ENCODE measurements around the gene PRSS36. TPM values are rescaled to one million over a fixed set of nuclear protein-coding genes. Genes with fewer than 3 reads are reported as not detected.
A peak's percentile ranks its signal among the peaks of the same experiment; 100 is the strongest.
"Not testable (repeated sequence)": the region's sequence is repeated elsewhere in the genome, so short reads cannot be mapped to it uniquely, and the experiment has no call there.

The PRSS36 gene
- total RNA-seq, 1 donor from 2014 or later: 0.33 TPM

GRCh38 chr16:31177136-31177535 lies 27.3 kb upstream of the PRSS36 start:
- peaks cover 24% of the 10 kb centered on the region for H3K36me3 Mint-ChIP-seq (ENCODE audit: low read depth)
- intact Hi-C loops (cut with micrococcal nuclease): no loop called here
- H3K27ac Mint-ChIP-seq: peak overlapping the region; percentile 83
- peaks cover 30% of the 10 kb centered on the region for H3K4me1 Mint-ChIP-seq
- H3K4me3 Mint-ChIP-seq: peak overlapping the region; percentile 67
- peaks cover 2% of the 10 kb centered on the region for H3K27me3 Mint-ChIP-seq
- no peaks in the 10 kb centered on the region for H3K9me3 Mint-ChIP-seq
- DNase-seq: peak; percentile 86

- H3K27ac Mint-ChIP-seq; H3K4me3 Mint-ChIP-seq; H3K36me3 Mint-ChIP-seq (ENCODE audit: low read depth); intact Hi-C loops (cut with micrococcal nuclease); H3K4me1 Mint-ChIP-seq; DNase-seq; H3K9me3 Mint-ChIP-seq; H3K27me3 Mint-ChIP-seq: not testable (repeated sequence)
Observed at GRCh38 chr16:31170048-31170447, 20.2 kb upstream of the PRSS36 start.

- Mint-ChIP-seq H3K36me3 (ENCODE audit: low read depth) (no peaks in the 10 kb centered on the region), H3K9me3 (no peaks in the 10 kb centered on the region), H3K4me1 (peaks cover 2% of the 10 kb centered on the region), H3K4me3 (no peak overlapping the region), H3K27ac (no peak overlapping the region), H3K27me3 (no peaks in the 10 kb centered on the region)
- intact Hi-C loops (cut with micrococcal nuclease): no loop called here
- DNase-seq: no peak
Observed at GRCh38 chr16:31168848-31169247, 19.0 kb upstream of the PRSS36 start.

DNA sequence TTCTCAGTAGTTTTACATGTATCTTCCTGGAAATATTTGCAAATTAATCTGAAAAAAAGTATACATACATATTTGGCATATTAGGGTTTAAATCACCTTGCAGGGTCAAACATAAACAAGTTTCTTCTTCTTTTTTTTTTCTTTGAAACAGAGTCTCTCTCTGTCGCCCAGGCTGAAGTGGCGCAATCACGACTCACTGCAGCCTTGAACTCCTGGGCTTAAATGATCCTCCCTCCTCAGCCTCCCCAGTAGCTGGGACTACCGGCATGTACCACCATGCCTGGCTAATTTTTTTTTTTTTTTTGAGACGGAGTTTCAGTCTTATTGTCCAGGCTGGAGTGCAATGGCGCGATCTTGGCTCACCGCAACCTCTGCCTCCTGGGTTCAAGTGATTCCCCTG lies 17.4 kb upstream of the PRSS36 start:
- Mint-ChIP-seq H3K9me3 (no peaks in the 10 kb centered on the region), H3K36me3 (ENCODE audit: low read depth) (no peaks in the 10 kb centered on the region), H3K27ac (no peak overlapping the region), H3K4me3 (no peak overlapping the region), H3K4me1 (peaks cover 2% of the 10 kb centered on the region), H3K27me3 (peaks cover 2% of the 10 kb centered on the region)
- intact Hi-C loops (cut with micrococcal nuclease): no loop called here
- no peak for DNase-seq

GRCh38 chr16:31157136-31157535 lies 7.3 kb upstream of the PRSS36 start:
- Mint-ChIP-seq H3K27ac (no peak overlapping the region), H3K4me3 (peak overlapping the region; percentile 30)
- DNase-seq: no peak

GRCh38 chr16:31150976-31151375 lies 1.1 kb upstream of the PRSS36 start:
- H3K9me3 Mint-ChIP-seq; H3K27me3 Mint-ChIP-seq; H3K4me3 Mint-ChIP-seq; H3K4me1 Mint-ChIP-seq; H3K27ac Mint-ChIP-seq; DNase-seq; intact Hi-C loops (cut with micrococcal nuclease); H3K36me3 Mint-ChIP-seq (ENCODE audit: low read depth): not testable (repeated sequence)

More at GRCh38 chr16:31157136-31157535, 7.3 kb upstream of the PRSS36 start:
- Mint-ChIP-seq H3K27me3 (peaks cover 9% of the 10 kb centered on the region), H3K4me1 (peaks cover 5% of the 10 kb centered on the region), H3K9me3 (no peaks in the 10 kb centered on the region), H3K36me3 (ENCODE audit: low read depth) (no peaks in the 10 kb centered on the region)
- intact Hi-C loops (cut with micrococcal nuclease): no loop called here

GRCh38 chr16:31149332-31149731 lies 534 bp downstream of the PRSS36 start:
- H3K36me3 Mint-ChIP-seq (ENCODE audit: low read depth): no peaks in the 10 kb centered on the region
- no peak overlapping the region for H3K4me3 Mint-ChIP-seq
- no peaks in the 10 kb centered on the region for H3K9me3 Mint-ChIP-seq
- H3K27me3 Mint-ChIP-seq: peaks cover 7% of the 10 kb centered on the region
- no peak overlapping the region for H3K27ac Mint-ChIP-seq
- DNase-seq: no peak
- intact Hi-C loops (cut with micrococcal nuclease): no loop called here
- peaks cover 3% of the 10 kb centered on the region for H3K4me1 Mint-ChIP-seq

GRCh38 chr16:31148896-31149295 lies 970 bp downstream of the PRSS36 start:
- no peaks in the 10 kb centered on the region for H3K36me3 Mint-ChIP-seq (ENCODE audit: low read depth)
- H3K4me3 Mint-ChIP-seq: no peak overlapping the region
- no peak for DNase-seq
- peaks cover 3% of the 10 kb centered on the region for H3K4me1 Mint-ChIP-seq
- H3K27ac Mint-ChIP-seq: no peak overlapping the region
- intact Hi-C loops (cut with micrococcal nuclease): no loop called here
- H3K27me3 Mint-ChIP-seq: peaks cover 7% of the 10 kb centered on the region
- no peaks in the 10 kb centered on the region for H3K9me3 Mint-ChIP-seq

GRCh38 chr16:31148281-31148728 lies 1.6 kb downstream of the PRSS36 start:
- Mint-ChIP-seq H3K27me3 (peaks cover 7% of the 10 kb centered on the region), H3K27ac (no peak overlapping the region), H3K36me3 (ENCODE audit: low read depth) (no peaks in the 10 kb centered on the region), H3K9me3 (no peaks in the 10 kb centered on the region), H3K4me3 (no peak overlapping the region), H3K4me1 (peaks cover 3% of the 10 kb centered on the region)
- intact Hi-C loops (cut with micrococcal nuclease): no loop called here
- no peak for DNase-seq

- no peaks in the 10 kb centered on the region for H3K36me3 Mint-ChIP-seq (ENCODE audit: low read depth)
- no peak overlapping the region for H3K27ac Mint-ChIP-seq
- no peaks in the 10 kb centered on the region for H3K9me3 Mint-ChIP-seq
- peaks cover 7% of the 10 kb centered on the region for H3K27me3 Mint-ChIP-seq
- intact Hi-C loops (cut with micrococcal nuclease): no loop called here
- DNase-seq: no peak
- no peak overlapping the region for H3K4me3 Mint-ChIP-seq
- peaks cover 3% of the 10 kb centered on the region for H3K4me1 Mint-ChIP-seq
Observed at GRCh38 chr16:31147574-31147973, 2.3 kb downstream of the PRSS36 start.

GRCh38 chr16:31145398-31145990 lies 4.4 kb downstream of the PRSS36 start:
- H3K9me3 Mint-ChIP-seq: no peaks in the 10 kb centered on the region
- peaks cover 4% of the 10 kb centered on the region for H3K27me3 Mint-ChIP-seq
- DNase-seq: no peak
- H3K36me3 Mint-ChIP-seq (ENCODE audit: low read depth): no peaks in the 10 kb centered on the region
- no peak overlapping the region for H3K4me3 Mint-ChIP-seq
- intact Hi-C loops (cut with micrococcal nuclease): no loop called here
- peaks cover 10% of the 10 kb centered on the region for H3K4me1 Mint-ChIP-seq
- no peak overlapping the region for H3K27ac Mint-ChIP-seq

- H3K4me3 Mint-ChIP-seq: peak overlapping the region; percentile 53
- not testable (repeated sequence) for H3K27me3 Mint-ChIP-seq; H3K9me3 Mint-ChIP-seq; H3K36me3 Mint-ChIP-seq (ENCODE audit: low read depth); DNase-seq
- H3K27ac Mint-ChIP-seq: peak overlapping the region; percentile 67
- peaks cover 10% of the 10 kb centered on the region for H3K4me1 Mint-ChIP-seq
- intact Hi-C loops (cut with micrococcal nuclease): loop anchor here (5.0 kb wide), 2 partner anchors 37 to 147 kb away; partner anchors contain the start of gene BCKDK
Observed at GRCh38 chr16:31144418-31144817, 5.4 kb downstream of the PRSS36 start.

DNA sequence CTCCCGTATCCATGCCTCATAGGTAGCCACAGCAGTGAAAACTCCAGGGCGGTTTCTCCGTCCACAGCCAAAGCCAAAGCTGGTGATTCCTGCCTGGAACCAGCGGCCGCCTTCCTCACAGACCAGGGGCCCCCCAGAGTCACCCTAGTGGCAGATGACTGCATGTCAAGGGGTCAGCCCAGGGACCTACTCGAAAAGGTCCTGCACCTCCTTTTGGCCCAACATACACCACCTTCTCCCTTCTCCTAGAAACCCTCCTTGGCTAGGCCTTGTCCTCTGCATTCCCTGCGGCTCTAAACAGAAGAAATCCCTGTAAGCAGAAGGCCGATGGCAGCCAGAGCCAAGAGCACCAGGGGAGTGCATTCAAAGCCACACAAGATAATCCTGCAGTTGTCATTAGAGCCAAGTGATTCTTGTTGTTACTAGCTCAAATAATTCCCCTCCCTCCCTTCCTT lies 6.1 kb downstream of the PRSS36 start:
- Mint-ChIP-seq H3K27ac (peak overlapping the region; percentile 67), H3K27me3 (peaks cover 4% of the 10 kb centered on the region), H3K4me3 (peak overlapping the region; percentile 53), H3K36me3 (ENCODE audit: low read depth) (no peaks in the 10 kb centered on the region), H3K4me1 (peaks cover 10% of the 10 kb centered on the region), H3K9me3 (no peaks in the 10 kb centered on the region)
- DNase-seq: no peak
- intact Hi-C loops (cut with micrococcal nuclease): loop anchor here (5.0 kb wide), 2 partner anchors 36 to 146 kb away; partner anchors contain the start of gene BCKDK

GRCh38 chr16:31143011-31143693 lies 6.7 kb downstream of the PRSS36 start:
- Mint-ChIP-seq H3K4me1 (peaks cover 10% of the 10 kb centered on the region), H3K27ac (peak overlapping the region; percentile 67), H3K4me3 (peak overlapping the region; percentile 53), H3K9me3 (no peaks in the 10 kb centered on the region), H3K27me3 (peaks cover 4% of the 10 kb centered on the region), H3K36me3 (ENCODE audit: low read depth) (no peaks in the 10 kb centered on the region)
- no peak for DNase-seq
- intact Hi-C loops (cut with micrococcal nuclease): loop anchor here (5.0 kb wide), 2 partner anchors 36 to 146 kb away; partner anchors contain the start of gene BCKDK
